HG03521 (cell line): ENCODE measurements around the gene ZFAND2B.
A peak's percentile ranks its signal among the peaks of the same experiment; 100 is the strongest.
"Not testable (repeated sequence)": the region's sequence is repeated elsewhere in the genome, so short reads cannot be mapped to it uniquely, and the experiment has no call there.

Source experiments
- ATAC-seq: cut with Tn5 transposase; IDR thresholded peaks from one replicate; pipeline ENCODE4 v1.9.1; 2021; ENCODE audit warnings: mild to moderate bottlenecking, moderate library complexity; ENCODE audit not compliant: unreplicated experiment

The ZFAND2B gene

DNA sequence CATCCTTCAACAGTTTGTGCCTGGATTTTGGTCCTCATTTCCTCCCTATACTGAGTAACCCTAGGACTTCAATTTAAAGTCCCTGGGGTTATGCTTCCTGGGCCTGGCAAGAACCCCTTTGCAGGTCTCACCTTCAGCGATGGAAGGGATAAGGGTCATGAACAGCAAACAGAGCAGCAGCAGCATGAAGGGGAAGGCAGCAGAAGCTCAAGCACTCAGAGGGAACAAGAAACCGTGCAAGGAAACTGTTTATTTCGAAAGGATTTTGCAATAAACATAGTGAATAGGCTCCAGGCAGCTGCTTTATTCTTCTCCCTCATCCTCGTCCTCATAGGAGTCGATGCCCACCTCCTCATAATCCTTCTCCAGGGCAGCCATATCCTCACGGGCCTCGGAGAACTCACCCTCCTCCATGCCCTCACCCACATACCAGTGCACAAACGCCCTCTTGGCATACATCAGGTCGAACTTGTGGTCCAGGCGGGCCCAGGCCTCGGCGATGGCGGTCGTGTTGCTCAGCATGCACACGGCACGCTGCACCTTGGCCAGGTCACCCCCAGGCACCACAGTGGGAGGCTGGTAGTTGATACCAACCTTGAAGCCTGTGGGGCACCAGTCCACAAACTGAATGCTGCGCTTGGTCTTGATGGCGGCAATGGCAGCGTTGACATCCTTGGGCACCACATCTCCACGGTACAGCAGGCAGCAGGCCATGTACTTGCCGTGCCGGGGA lies 43.6 kb downstream of the ZFAND2B start:
- no peak for ATAC-seq

DNA sequence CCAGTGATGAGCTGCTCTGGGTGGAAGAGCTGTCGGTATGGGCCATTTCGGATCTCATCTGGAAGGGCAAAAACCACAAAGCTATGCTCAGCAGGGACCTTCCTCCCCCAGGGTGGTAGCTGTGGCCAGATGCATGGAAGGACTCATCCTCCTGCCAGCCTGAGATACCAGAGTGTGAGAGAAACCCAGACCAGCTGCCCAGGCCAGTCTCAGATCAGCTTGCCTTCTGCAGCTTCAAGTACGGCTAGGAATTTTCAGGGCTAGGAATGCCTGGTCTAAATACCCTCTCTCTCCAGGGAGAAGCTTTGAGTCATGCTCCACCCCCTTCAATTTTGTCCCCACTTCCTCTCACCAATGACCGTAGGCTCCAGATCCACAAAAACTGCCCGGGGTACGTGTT lies 45.1 kb downstream of the ZFAND2B start:
- no peak for ATAC-seq

DNA sequence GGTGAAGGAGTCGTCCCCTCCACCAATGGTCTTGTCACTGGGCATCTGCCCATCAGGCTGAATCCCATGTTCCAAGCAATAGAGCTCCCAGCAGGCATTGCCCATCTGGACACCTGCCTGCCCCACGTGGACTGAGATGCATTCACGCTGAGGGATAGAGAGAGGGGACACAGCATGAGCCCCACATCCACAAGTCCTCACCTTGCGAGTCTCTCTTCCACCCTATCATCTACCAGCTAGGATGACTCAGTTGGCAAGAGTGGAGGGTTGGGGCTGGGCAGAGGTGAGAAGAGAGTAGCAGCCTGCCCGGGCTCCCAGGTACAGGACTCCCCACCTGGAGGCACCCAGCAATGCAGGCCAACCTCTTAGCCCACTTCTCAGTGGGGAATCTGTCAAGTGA lies 45.5 kb downstream of the ZFAND2B start:
- no peak for ATAC-seq

DNA sequence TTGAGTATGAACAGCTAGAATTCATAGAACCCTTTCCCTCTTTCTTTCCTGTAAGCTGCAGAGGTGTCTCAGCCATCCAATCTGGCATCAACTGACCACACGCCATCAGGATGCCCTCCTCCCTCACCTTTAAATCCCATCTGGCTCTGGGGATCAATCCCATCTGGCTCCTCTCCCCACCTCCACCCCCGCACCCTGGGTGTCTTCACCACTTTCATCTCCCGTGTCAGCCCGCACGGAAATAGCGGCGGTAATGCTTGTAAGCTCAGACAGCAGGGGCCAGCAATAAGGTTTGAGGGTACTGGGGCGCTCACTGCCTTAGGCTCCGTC lies 46.0 kb downstream of the ZFAND2B start:
- ATAC-seq = no peak

DNA sequence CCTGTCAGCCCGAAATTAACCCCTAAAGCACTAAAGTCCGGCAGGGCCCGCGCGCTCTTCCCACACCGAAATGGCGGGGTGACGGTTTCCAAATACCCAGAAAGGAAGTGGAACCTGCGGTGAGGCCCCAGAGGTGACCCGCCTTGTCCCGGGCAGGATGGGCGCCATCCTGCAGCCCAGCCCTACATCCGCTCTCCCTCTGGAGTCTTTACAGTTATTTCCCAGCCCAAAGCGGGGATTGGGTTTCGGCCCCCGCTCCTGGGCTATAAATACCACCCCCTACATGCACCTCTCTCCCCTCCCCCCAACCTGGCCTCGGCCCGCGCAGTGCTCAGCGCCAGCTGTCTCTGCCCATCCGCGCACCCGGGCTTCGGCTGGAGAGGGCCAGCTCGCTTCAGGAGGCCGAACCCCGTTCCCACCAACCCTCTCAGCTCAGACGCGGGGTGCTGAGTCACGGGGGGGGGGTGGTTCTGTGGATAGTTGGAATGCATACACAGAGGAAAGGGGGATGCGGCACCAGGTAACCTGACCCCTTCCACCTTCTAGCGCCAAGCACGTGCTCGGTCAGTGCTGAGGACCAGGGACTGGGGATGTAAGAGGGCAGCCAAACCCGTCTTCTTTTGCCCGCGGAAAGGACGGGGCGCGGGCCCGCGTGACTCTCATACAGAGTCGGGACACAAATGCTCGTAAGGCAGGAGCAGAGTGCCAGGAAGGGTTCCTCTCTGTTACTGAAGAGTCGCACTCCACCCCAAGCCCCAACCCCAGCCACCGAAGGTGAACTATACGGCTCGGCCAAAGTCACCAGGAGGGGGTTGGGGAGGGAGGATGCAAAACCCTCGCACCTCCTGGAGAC lies 46.5 kb downstream of the ZFAND2B start, which contains the start of gene TUBA4B:
TUBA4B (plus strand) TSS at position 344 of the 853 bp plus-strand sequence; CDS start at position 509, 165 bp downstream.
- no peak for ATAC-seq

DNA sequence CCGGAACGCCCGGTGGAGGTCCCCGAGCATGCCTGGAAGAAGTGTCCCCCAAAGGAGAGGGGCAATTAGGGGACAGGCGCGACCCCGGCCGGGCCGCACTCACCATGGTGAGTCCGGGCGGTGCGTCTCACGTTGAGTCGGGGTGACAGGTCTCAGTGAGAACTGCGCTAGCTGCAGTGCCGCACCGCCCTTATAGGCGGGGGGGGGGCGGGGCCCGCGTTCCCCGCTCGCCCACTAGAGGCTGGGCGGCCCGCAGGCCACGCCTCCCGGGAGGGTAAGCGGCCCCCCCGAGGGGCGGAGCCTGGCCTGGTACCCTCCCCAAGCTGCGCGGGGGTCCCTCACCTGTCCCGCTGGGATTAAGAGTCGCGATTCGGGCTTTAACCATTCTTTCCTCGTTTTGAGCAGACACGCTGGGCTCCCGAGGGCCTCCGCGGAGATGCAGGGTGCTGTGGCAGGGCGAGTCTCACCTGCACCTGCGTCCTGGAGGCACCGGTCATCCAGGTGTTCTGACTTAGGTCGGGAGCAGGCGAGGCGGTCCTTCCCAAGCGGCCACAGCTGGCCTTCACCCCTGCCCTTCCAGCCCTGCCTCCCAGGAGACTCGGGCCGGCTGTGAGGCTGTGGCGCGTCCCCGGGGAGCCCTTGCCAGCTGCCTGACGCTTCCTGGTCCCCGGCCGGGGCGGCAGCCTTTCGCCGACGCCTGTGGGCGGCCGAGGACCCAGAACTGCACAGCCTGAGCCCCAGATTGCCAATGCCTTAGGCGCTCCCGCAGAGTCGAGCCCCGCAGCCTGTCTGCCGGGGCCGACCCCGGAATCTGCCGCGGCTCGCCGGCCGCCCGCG lies 47.4 kb downstream of the ZFAND2B start, which contains the start of gene TUBA4A:
TUBA4A (minus strand) TSS at position 166 of the 837 bp plus-strand sequence; CDS start at position 106, 60 bp downstream.
- ATAC-seq = peak; percentile 58

DNA sequence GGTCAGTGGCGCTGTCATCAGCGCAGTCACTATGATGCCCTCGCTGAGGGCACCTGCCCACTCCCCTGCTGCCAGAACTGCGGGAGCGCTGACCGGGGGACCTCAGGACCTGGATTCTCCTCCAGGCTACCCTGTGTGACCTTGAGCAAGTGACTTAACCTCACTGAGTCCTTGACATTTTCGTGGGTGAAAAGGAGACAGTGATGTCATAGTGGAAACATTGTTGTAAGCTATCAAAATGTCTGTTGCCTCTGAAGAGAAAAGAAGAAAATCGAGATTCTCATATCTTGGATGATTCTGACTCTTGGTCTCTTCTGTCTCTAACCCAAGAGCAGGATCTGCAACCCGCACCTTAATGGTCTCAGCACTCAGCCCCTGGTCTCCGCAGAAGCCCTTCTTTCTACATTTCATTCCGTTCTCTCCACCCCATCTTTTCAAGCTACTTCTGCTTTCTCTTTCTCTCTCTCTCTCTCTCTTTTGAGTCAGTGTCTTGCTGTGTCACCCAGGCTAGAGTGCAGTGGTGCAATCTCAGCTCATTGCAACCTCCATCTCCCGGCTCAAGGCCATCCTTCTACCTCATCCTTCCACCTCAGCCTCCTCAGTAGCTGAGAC lies 48.1 kb downstream of the ZFAND2B start:
- peak; percentile 21 for ATAC-seq

DNA sequence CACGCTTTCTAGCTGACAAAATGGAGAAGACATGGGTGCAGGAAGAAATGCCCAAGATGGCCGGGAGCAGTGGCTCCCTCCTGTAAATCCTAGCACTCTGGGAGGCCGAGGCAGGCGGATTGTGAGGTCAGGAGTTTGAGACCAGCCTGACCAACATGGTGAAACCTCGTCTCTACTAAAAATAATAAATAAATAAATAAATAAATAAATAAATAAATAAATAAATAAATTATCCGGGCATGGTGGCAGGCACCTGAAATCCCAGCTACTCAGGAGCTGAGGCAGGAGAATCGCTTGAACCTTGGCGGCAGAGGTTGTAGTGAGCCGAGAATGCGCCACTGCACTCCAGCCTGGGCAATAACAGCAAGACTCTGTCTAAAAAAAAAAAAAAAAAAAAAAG lies 52.4 kb downstream of the ZFAND2B start:
- ATAC-seq = not testable (repeated sequence)
